GM12878 (cell line): ENCODE measurements around the gene ARHGAP9. TPM values are rescaled to one million over a fixed set of nuclear protein-coding genes. Genes with fewer than 3 reads are reported as not detected.

ENCODE experiments used
- BACH1 ChIP-seq: fragments of 450-650 bp; IDR thresholded peaks from 2 replicates; pipeline ENCODE4 v1.6.1; 2017; ENCODE audit warnings: mild to moderate bottlenecking, borderline replicate concordance
- BHLHE40 ChIP-seq, 2 experiments: fragments of 450-650 bp in 1 of 2; IDR thresholded peaks; 2 replicates each; pipeline ENCODE4 v1.6.1; 2011 to 2017; ENCODE audit warnings: low read depth in 2 of 2, borderline replicate concordance in 1 of 2, improper control_type of control experiment in 1 of 2, low read length in 1 of 2, mild to moderate bottlenecking in 1 of 2
- CREM ChIP-seq: IDR thresholded peaks from 2 replicates; pipeline ENCODE4 v1.6.1; 2014; ENCODE audit warnings: antibody characterized with exemption, low read depth
- EZH2 ChIP-seq: IDR thresholded peaks from 2 replicates; pipeline ENCODE4 v1.6.1; 2012; ENCODE audit warnings: low read depth, mild to moderate bottlenecking, control low read depth, inconsistent platforms, low read length, borderline replicate concordance; ENCODE audit not compliant: control insufficient read depth
- HDGF ChIP-seq: fragments of 450-650 bp; IDR thresholded peaks from 2 replicates; pipeline ENCODE4 v1.6.1; 2016; ENCODE audit warnings: antibody characterized with exemption
- IRF4 ChIP-seq: IDR thresholded peaks from 2 replicates; pipeline ENCODE4 v1.6.1; 2011; ENCODE audit warnings: low read depth, low read length
- NR2C1 ChIP-seq: fragments of 450-650 bp; IDR thresholded peaks from 2 replicates; pipeline ENCODE4 v1.6.1; 2017; ENCODE audit warnings: antibody characterized with exemption, mild to moderate bottlenecking, moderate library complexity
- PAX8 ChIP-seq: fragments of 450-650 bp; IDR thresholded peaks from 2 replicates; pipeline ENCODE4 v1.6.1; 2017; ENCODE audit warnings: mild to moderate bottlenecking, moderate library complexity
- PKNOX1 ChIP-seq: fragments of 450-650 bp; IDR thresholded peaks from 2 replicates; pipeline ENCODE4 v1.6.1; 2016; ENCODE audit warnings: mild to moderate bottlenecking
- POLR2AphosphoS2 ChIP-seq: IDR thresholded peaks from 2 replicates; pipeline ENCODE4 v1.6.1; 2011; ENCODE audit warnings: low read depth, mild to moderate bottlenecking, low read length, improper control_type of control experiment, moderate library complexity
- POU2F2 ChIP-seq: IDR thresholded peaks from 3 replicates; pipeline ENCODE4 v1.6.1; 2011; ENCODE audit warnings: low read depth, mild to moderate bottlenecking, low read length, borderline replicate concordance
- RB1 ChIP-seq: fragments of 450-650 bp; formaldehyde crosslinking; IDR thresholded peaks from 2 replicates; pipeline ENCODE4 v1.6.1; 2017; ENCODE audit warnings: mild to moderate bottlenecking, borderline replicate concordance
- RELA ChIP-seq: fragments of 450-650 bp; IDR thresholded peaks from 2 replicates; pipeline ENCODE4 v1.8.0; 2014; ENCODE audit warnings: borderline replicate concordance; ENCODE audit not compliant: partially characterized antibody
- RELB ChIP-seq: fragments of 450-650 bp; IDR thresholded peaks from 2 replicates; pipeline ENCODE4 v1.6.1; 2017; ENCODE audit warnings: low read depth, mild to moderate bottlenecking, moderate library complexity
- RFX5 ChIP-seq: IDR thresholded peaks from 2 replicates; pipeline ENCODE4 v1.6.1; 2011; ENCODE audit warnings: low read depth, low read length, improper control_type of control experiment
- SMARCA5 ChIP-seq: fragments of 450-650 bp; IDR thresholded peaks from 2 replicates; pipeline ENCODE4 v1.6.1; 2017; ENCODE audit warnings: mild to moderate bottlenecking
- SREBF1 ChIP-seq: IDR thresholded peaks from 2 replicates; pipeline ENCODE4 v1.6.1; 2012; ENCODE audit warnings: mild to moderate bottlenecking, low read length
- SUZ12 ChIP-seq: fragments of 200-600 bp; sonication (generic); IDR thresholded peaks from one replicate; pipeline ENCODE4 v1.6.1; 2018; ENCODE audit warnings: antibody characterized with exemption, mild to moderate bottlenecking; ENCODE audit not compliant: unreplicated experiment
- TCF12 ChIP-seq: IDR thresholded peaks from 2 replicates; pipeline ENCODE4 v1.6.1; 2011; ENCODE audit warnings: low read depth, mild to moderate bottlenecking, low read length
- TCF3 ChIP-seq: IDR thresholded peaks from 2 replicates; pipeline ENCODE4 v1.6.1; 2012; ENCODE audit warnings: low read depth, mild to moderate bottlenecking, low read length, borderline replicate concordance; ENCODE audit not compliant: insufficient read depth
- ZBED1 ChIP-seq: IDR thresholded peaks from 2 replicates; pipeline ENCODE4 v1.6.1; 2016; ENCODE audit warnings: borderline replicate concordance
- ZNF207 ChIP-seq: fragments of 450-650 bp; IDR thresholded peaks from 2 replicates; pipeline ENCODE4 v1.6.1; 2014; ENCODE audit warnings: antibody characterized with exemption, mild to moderate bottlenecking, borderline replicate concordance
- ZNF687 ChIP-seq: fragments of 450-650 bp; IDR thresholded peaks from 2 replicates; pipeline ENCODE4 v1.6.1; 2017; ENCODE audit warnings: mild to moderate bottlenecking, moderate library complexity
- polyA plus RNA-seq, 11 experiments: library from polyadenylated mRNA; depleted of rRNA in 4 of 11; unstranded in 6 of 11; stranded (reverse) in 5 of 11; fragments of >200 nt; fragmentation: Nextera tagmentation in 4 of 11; fragmentation: Illumina TruSeq in 1 of 11; extraction: Ambion mirVana in 4 of 11; extraction: Trizol in 1 of 11; gene quantifications; 1 replicate in 1 of 11; 2 replicates in 10 of 11; pipeline versions ENCODE4 v1.2.1 to v1.2.3, GENCODE V29; 2011 to 2016; ENCODE audit warnings: inconsistent platforms in 2 of 11, missing spikeins in 2 of 11, low read depth in 1 of 11
- total RNA-seq, 4 experiments: library from RNA; depleted of rRNA in 3 of 4; stranded (reverse); fragments of >200 nt in 3 of 4; fragmentation: Illumina TruSeq in 1 of 4; extraction: Trizol in 1 of 4; gene quantifications; 2 replicates each; pipeline versions ENCODE4 v1.2.1 to v1.2.3, GENCODE V29; 2013 to 2021

Gene ARHGAP9
- total and polyA plus RNA-seq, 10 of the 15 experiments (the other 5 are each of a cell fraction or from before 2014, with no cell fraction given): 19.5 to 102 (median 76.8) TPM

GRCh38 chr12:57522011-57522886, 42.6 kb upstream of the ARHGAP9 start, which contains the start of gene MBD6 (continued):
- TF ChIP-seq SREBF1 (no peak), RB1 (no peak; the same call in 1 of the 2 replicates), RELB (peak; percentile 79), TCF3 (0 out of 2 replicates have a peak, but pooled peaks have one; percentile 20), SUZ12 (no peak), HDGF (peak; percentile 88; the same call in 1 of the 2 replicates), ZBED1 (peak; percentile 99), PKNOX1 (peak; percentile 90), BACH1 (peak; percentile 98), EZH2 (no peak), CREM (0 out of 2 replicates have a peak, but pooled peaks have one; percentile 27), POU2F2 (peak; percentile 50; the same call in 1 of the 3 replicates), ZNF207 (peak; percentile 86; the same call in 1 of the 2 replicates), SMARCA5 (peak; percentile 38; the same call in 1 of the 2 replicates), IRF4 (0 out of 2 replicates have a peak, but pooled peaks have one; percentile 11), BHLHE40 (IDR thresholded peaks at IDR 0.05; ENCODE audit: borderline replicate concordance in 1 of 2, low read depth in 2 of 2, low read length in 1 of 2) (peak in 1 of 2 experiments; percentile 86; a peak in 3 of 4 replicates), RFX5 (peak; percentile 20; the same call in 1 of the 2 replicates), ZNF687 (peak; percentile 92), RELA (no peak), POLR2AphosphoS2 (peak; percentile 74; the same call in 1 of the 2 replicates), PAX8 (no peak), NR2C1 (peak; percentile 79), TCF12 (peak; percentile 54; the same call in 1 of the 2 replicates)
